Naive thymus-derived CD8-positive, alpha-beta T cell (primary cell): ENCODE results near the gene ZC3H7B. TPM values are rescaled to one million over a fixed set of nuclear protein-coding genes. Genes with fewer than 3 reads are reported as not detected.
"Not testable (repeated sequence)": the region's sequence is repeated elsewhere in the genome, so short reads cannot be mapped to it uniquely, and the experiment has no call there.

Experiments
- ATAC-seq, 2 donors: fragments of 150-1000 bp; cut with Tn5 transposase in 1 of 2; sonication (Bioruptor Pico), chemical (Tn5 transposase) in 1 of 2; 1 replicate in 1 of 2; 2 replicates in 1 of 2; pipeline ENCODE4 v1.10.0; 2021; ENCODE audit warnings: mild to moderate bottlenecking in 2 of 2, moderate library complexity in 2 of 2
- POLR2A ChIA-PET: fragments of 350-600 bp; sonication (Branson Sonifier 250); formaldehyde crosslinking; loops from one replicate; lab custom pipeline; 2021; ENCODE audit warnings: antibody characterized with exemption; lab: Charles Lee
- DNase-seq, 10 donors: peaks; one replicate each; pipeline versions ENCODE4 v3.0.0 to v3.0.0-alpha.2; 2020 to 2022
- H3K27ac Mint-ChIP-seq, 10 donors: one replicate each; pipeline ENCODE4 v1.8.0; 2020 to 2022; ENCODE audit warnings: mild to moderate bottlenecking in 10 of 10, mixed read lengths in 10 of 10, moderate library complexity in 4 of 10, inconsistent platforms in 1 of 10
- H3K27me3 Mint-ChIP-seq, 5 donors: one replicate each; pipeline ENCODE4 v1.8.0; 2021 to 2022; ENCODE audit warnings: mixed read lengths in 5 of 5
- H3K36me3 Mint-ChIP-seq, 3 donors: one replicate each; pipeline ENCODE4 v1.8.0; 2020 to 2022; ENCODE audit warnings: mixed read lengths in 3 of 3, mild to moderate bottlenecking in 2 of 3, inconsistent platforms in 1 of 3
- H3K4me1 Mint-ChIP-seq, 4 donors: one replicate each; pipeline ENCODE4 v1.8.0; 2021 to 2022; ENCODE audit warnings: mixed read lengths in 4 of 4
- H3K4me3 Mint-ChIP-seq, 10 donors: one replicate each; pipeline ENCODE4 v1.8.0; 2020 to 2022; ENCODE audit warnings: mild to moderate bottlenecking in 10 of 10, mixed read lengths in 10 of 10, moderate library complexity in 6 of 10, inconsistent platforms in 1 of 10
- H3K9me3 Mint-ChIP-seq, 9 donors: one replicate each; pipeline ENCODE4 v1.8.0; 2020 to 2022; ENCODE audit warnings: mixed read lengths in 9 of 9, mild to moderate bottlenecking in 3 of 9, inconsistent platforms in 1 of 9, moderate library complexity in 1 of 9
- microRNA-seq: library from miRNA; unstranded; fragments of <30 nt; microRNA quantifications from one replicate; pipeline ENCODE4 v1.2.0, GENCODE V29; 2022; ENCODE audit warnings: borderline microRNAs expressed
- polyA plus RNA-seq, 3 donors: library from polyadenylated mRNA; unstranded; fragments of 300-500 nt; fragmentation: Illumina TruSeq; gene quantifications; one replicate each; pipeline ENCODE4 v1.2.3, GENCODE V29; 2021
- total RNA-seq, 8 experiments: library from RNA in 2 of 8; stranded (reverse) in 2 of 8; gene quantifications; one replicate each; pipeline ENCODE4 v1.2.3 and lab custom pipeline; 2021 to 2026

Gene ZC3H7B
- total and polyA plus RNA-seq, 5 experiments from 2014 or later = 0.65 to 48.1 (median 1.5) TPM

DNA sequence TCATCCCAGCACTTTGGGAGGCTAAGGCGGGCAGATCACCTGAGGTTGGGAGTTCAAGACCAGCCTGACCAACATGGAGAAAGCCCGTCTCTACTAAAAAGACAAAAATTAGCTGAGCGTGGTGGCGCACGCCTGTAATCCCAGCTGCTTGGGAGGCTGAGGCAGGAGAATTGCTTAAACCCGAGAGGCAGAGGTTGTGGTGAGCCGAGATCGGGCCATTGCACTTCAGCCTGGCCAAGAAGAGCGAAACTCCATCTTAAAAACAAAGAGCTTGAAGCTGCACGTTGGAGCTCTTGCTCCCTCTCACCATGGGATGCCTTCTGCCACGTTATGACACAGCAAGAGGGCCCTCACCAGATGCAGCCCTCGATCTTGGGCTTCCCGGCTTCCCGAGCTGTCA, 101.5 kb downstream of the ZC3H7B start:
- H3K4me3 Mint-ChIP-seq, ATAC-seq, DNase-seq, H3K36me3 Mint-ChIP-seq, H3K27me3 Mint-ChIP-seq, H3K9me3 Mint-ChIP-seq: not testable (repeated sequence)
- Mint-ChIP-seq H3K4me1 (peaks cover 6 to 15% (median 10%) of the 10 kb centered on the region in 4 donors), H3K27ac (peak overlapping the region in 2 of 10 donors; percentile 15 to 56)
- POLR2A ChIA-PET = interaction anchor here (1.7 to 2.0 kb wide), 2 partner anchors 43 to 66 kb away, joined by 11 to 12 read pairs; partner anchors contain the start of genes ACO2, PHF5A and TOB2

DNA sequence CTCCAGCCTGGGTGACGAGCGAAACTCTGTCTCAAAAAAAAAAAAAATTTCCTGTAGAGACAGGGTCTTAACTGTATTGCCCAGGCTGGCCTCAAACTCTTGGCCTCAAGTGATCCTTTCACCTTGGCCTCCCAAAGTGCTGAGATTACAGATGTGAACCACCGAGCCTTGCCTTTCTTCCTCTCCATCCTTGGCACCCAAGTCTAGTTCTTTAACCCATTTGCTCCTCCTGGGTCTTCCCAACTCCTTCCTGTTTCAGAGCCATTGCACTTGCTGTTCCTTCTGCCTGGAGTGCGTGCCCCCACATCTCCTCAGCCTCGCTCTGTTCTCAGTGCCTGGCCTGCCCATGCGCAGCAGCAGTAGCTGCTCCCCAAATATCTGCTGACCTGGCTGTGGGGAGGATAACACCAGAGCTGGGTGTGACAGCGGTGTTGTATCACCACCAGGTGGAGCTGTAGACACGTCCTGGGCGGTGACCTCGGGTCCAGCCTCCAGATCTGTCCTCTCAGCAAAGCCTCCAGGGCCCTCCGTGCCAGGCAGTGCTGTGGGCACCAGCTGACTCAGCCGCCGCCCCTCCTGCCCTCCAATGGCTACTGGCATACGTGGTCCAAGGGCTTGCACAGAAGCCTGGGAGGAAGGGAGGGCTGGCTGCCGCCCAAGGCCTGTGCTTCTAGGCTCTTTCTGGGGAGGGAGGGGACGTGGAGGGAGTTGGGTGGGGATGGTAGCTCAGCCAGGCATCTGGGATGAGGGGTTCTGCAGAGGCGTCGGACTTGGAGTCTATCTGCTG, 102.4 kb downstream of the ZC3H7B start:
- no peaks in the 10 kb centered on the region for H3K9me3 Mint-ChIP-seq
- peak; percentile 62 to 91 (median 81) for DNase-seq
- H3K36me3 Mint-ChIP-seq = no peaks in the 10 kb centered on the region
- peaks cover 0 to 1% (median 0%) of the 10 kb centered on the region in 5 donors for H3K27me3 Mint-ChIP-seq
- peak overlapping the region in 6 of 10 donors; percentile 41 to 94 (median 64) for H3K27ac Mint-ChIP-seq
- H3K4me1 Mint-ChIP-seq = peaks cover 6 to 15% (median 10%) of the 10 kb centered on the region in 4 donors
- POLR2A ChIA-PET = interaction anchor here (0.7 to 2.0 kb wide), 8 partner anchors 42 to 294 kb away, joined by 3 to 12 read pairs (median 7); partner anchors contain the start of genes ACO2, PHF5A and TOB2
- peak overlapping the region in 2 of 10 donors; percentile 14 to 54 for H3K4me3 Mint-ChIP-seq
- peak; percentile 98 to 99 for ATAC-seq

DNA sequence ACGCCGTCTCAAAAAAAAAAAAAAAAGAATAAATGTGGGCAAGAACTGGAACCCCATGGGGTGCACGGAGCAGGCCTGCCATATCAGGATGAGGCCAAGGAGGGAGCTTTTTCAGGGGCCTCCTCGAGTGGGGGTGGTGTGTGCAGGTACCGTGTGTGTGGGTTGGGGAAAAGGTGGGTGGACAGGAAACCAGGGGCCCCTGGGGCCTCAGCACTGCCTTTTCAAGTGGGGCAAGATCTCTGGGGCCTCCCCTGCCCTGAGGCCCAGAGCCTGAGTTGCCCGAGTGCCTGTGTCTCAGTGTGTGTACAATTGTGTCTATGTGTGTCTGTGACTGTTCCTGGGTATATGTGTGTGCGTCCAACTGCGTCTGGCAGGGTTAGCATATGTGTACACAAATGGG, 104.3 kb downstream of the ZC3H7B start:
- Mint-ChIP-seq H3K4me3 (peak overlapping the region in 4 of 10 donors; percentile 18 to 63 (median 32)), H3K27ac (peak overlapping the region in 9 of 10 donors; percentile 25 to 92 (median 80)), H3K27me3 (peaks cover 0 to 1% (median 0%) of the 10 kb centered on the region in 5 donors), H3K9me3 (no peaks in the 10 kb centered on the region), H3K36me3 (no peaks in the 10 kb centered on the region), H3K4me1 (peaks cover 11 to 24% (median 14%) of the 10 kb centered on the region in 4 donors)
- ATAC-seq = peak; percentile 8 to 31
- POLR2A ChIA-PET = interaction anchor here (0.6 to 2.1 kb wide), 6 partner anchors 41 to 135 kb away, joined by 3 to 13 read pairs (median 6); partner anchors contain the start of genes ACO2, PHF5A and TOB2
- no peak for DNase-seq

- ATAC-seq (no peak), DNase-seq (no peak)
- Mint-ChIP-seq H3K36me3 (no peaks in the 10 kb centered on the region), H3K9me3 (no peaks in the 10 kb centered on the region), H3K4me3 (peak overlapping the region in 2 of 10 donors; percentile 41 to 48), H3K4me1 (peaks cover 14 to 31% (median 20%) of the 10 kb centered on the region in 4 donors), H3K27me3 (peaks cover 0 to 1% (median 0%) of the 10 kb centered on the region in 5 donors), H3K27ac (peak overlapping the region in 5 of 10 donors; percentile 14 to 55 (median 38))
- POLR2A ChIA-PET = interaction anchor here (0.6 to 2.8 kb wide), 4 partner anchors 33 to 63 kb away, joined by 3 to 13 read pairs (median 8); partner anchors contain the start of genes ACO2, PHF5A and TOB2
Measured at GRCh38 chr22:41406410-41406809, 105.1 kb downstream of the ZC3H7B start.

DNA sequence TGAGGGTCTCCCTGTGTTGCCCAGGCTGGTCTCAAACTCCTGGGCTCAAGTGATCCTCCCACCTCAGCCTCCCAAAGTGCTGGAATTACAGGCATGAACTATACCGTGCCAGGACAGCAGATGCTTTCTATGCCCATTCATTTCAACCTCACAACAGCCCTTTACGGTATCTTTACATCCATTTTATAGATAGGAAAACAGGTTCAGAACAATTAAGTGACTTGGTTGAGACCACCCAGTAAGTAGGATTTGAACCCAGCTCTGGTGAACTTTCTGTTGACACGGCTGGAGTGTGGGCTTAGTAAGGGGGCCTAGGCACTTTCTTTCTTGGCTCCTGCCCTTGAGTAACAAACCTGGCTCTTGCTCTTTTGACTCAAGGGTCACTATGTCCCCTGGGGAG, 106.1 kb downstream of the ZC3H7B start:
- no peaks in the 10 kb centered on the region for H3K36me3 Mint-ChIP-seq
- POLR2A ChIA-PET = interaction anchor here (0.5 to 2.8 kb wide), 4 partner anchors 19 to 128 kb away, joined by 3 to 11 read pairs (median 6); partner anchors contain the start of gene TOB2
- no peak overlapping the region for H3K4me3 Mint-ChIP-seq
- peaks cover 19 to 39% (median 28%) of the 10 kb centered on the region in 4 donors for H3K4me1 Mint-ChIP-seq
- no peak for DNase-seq
- no peak for ATAC-seq
- H3K27me3 Mint-ChIP-seq = peaks cover 0 to 1% (median 0%) of the 10 kb centered on the region in 5 donors
- H3K9me3 Mint-ChIP-seq = no peaks in the 10 kb centered on the region
- H3K27ac Mint-ChIP-seq = peak overlapping the region in 8 of 10 donors; percentile 9 to 84 (median 36)

DNA sequence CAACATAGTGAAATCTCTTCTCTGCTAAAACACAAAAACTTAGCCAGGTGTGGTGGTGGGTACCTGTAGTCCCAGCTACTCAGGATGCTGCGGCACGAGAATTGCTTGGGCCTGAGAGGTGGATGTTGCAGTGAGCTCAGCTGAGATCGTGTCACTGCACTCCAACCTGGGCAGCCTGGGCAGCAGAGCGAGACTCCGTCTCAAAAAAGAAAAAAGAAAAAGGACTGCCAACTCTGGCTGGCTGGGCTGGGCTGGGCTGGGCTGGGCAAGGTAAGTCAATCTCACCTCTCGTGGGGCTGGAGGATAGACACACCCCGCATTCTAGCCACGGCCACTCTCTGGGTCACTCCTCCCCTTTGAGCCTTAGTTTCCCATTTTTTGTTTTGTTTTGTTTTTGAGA, 107.3 kb downstream of the ZC3H7B start:
- POLR2A ChIA-PET = interaction anchor here (0.5 to 2.8 kb wide), 3 partner anchors 18 to 1061 kb away, joined by 3 to 11 read pairs (median 5); partner anchors contain the start of gene TOB2
- ATAC-seq (no peak), DNase-seq (no peak)
- no peak overlapping the region for H3K4me3 Mint-ChIP-seq
- peak overlapping the region in 3 of 10 donors; percentile 41 to 76 (median 69) for H3K27ac Mint-ChIP-seq
- no peaks in the 10 kb centered on the region for H3K9me3 Mint-ChIP-seq
- peaks cover 22 to 40% (median 34%) of the 10 kb centered on the region in 4 donors for H3K4me1 Mint-ChIP-seq
- peaks cover 0 to under 1% (median 0%) of the 10 kb centered on the region in 5 donors for H3K27me3 Mint-ChIP-seq
- no peaks in the 10 kb centered on the region for H3K36me3 Mint-ChIP-seq

Small RNA genes within 50 kb of the gene (microRNA-seq; reads per million reads assigned to microRNA genes)
- gene MIR6889 = not detected

Other genes starting within 250 kb of the ZC3H7B start
- 100 to 1,000 TPM; 106 to 116 TPM for gene EP300, start 208.9 kb upstream of the ZC3H7B start, total RNA-seq
- 10 to 100 TPM in 1 of 3 donors, 1 to 10 TPM in 2; 8.3 to 20.3 (median 8.5) TPM for gene EP300, start 208.9 kb upstream of the ZC3H7B start, polyA plus RNA-seq
- 10 to 100 TPM; 42.2 to 44.2 TPM for gene L3MBTL2, start 96.2 kb upstream of the ZC3H7B start, total RNA-seq
- gene L3MBTL2, start 96.2 kb upstream of the ZC3H7B start, polyA plus RNA-seq = 10 to 100 TPM; 27.5 to 39.9 (median 34.0) TPM
- gene CHADL, start 60.6 kb upstream of the ZC3H7B start, total RNA-seq = under 1 TPM; 0.83 to 0.85 TPM
- gene CHADL, start 60.6 kb upstream of the ZC3H7B start, polyA plus RNA-seq = 1 to 10 TPM in 2 of 3 donors, under 1 TPM in 1; 0.49 to 1.7 (median 1.3) TPM
- gene RANGAP1, start 15.3 kb upstream of the ZC3H7B start, total RNA-seq = 10 to 100 TPM; 80.0 to 86.6 TPM
- 10 to 100 TPM; 18.9 to 30.1 (median 23.8) TPM for gene RANGAP1, start 15.3 kb upstream of the ZC3H7B start, polyA plus RNA-seq
- gene TEF, start 80.4 kb downstream of the ZC3H7B start, total RNA-seq = 1 to 10 TPM; 5.2 to 5.9 TPM
- 1 to 10 TPM; 2.0 to 5.7 (median 4.4) TPM for gene TEF, start 80.4 kb downstream of the ZC3H7B start, polyA plus RNA-seq
- gene TOB2, start 145.3 kb downstream of the ZC3H7B start, total RNA-seq = 10 to 100 TPM; 26.2 to 26.4 TPM
- 10 to 100 TPM in 1 of 3 donors, 1 to 10 TPM in 2; 8.7 to 12.1 (median 9.0) TPM for gene TOB2, start 145.3 kb downstream of the ZC3H7B start, polyA plus RNA-seq
- gene PHF5A, start 167.2 kb downstream of the ZC3H7B start, total RNA-seq = 10 to 100 TPM; 34.0 to 35.8 TPM
- 10 to 100 TPM; 17.2 to 21.4 (median 17.9) TPM for gene PHF5A, start 167.2 kb downstream of the ZC3H7B start, polyA plus RNA-seq
- 10 to 100 TPM; 67.7 to 75.1 TPM for gene ACO2, start 167.6 kb downstream of the ZC3H7B start, total RNA-seq
- 10 to 100 TPM; 64.2 to 91.9 (median 72.3) TPM for gene ACO2, start 167.6 kb downstream of the ZC3H7B start, polyA plus RNA-seq
- 10 to 100 TPM; 50.5 to 54.6 TPM for gene POLR3H, start 242.9 kb downstream of the ZC3H7B start, total RNA-seq
- gene POLR3H, start 242.9 kb downstream of the ZC3H7B start, polyA plus RNA-seq = 10 to 100 TPM; 24.7 to 30.9 (median 27.6) TPM